Esophagus muscularis mucosa (tissue), 4 donors: ENCODE measurements around the gene DNAH9. TPM values are rescaled to one million over a fixed set of nuclear protein-coding genes. Genes with fewer than 3 reads are reported as not detected.

Source experiments
- DNase-seq: peaks from one replicate; pipeline ENCODE4 v3.0.0-alpha.2; 2017; ENCODE audit errors: extremely low spot score
- H3K27ac ChIP-seq, 4 donors: fragments of 200-600 bp; sonication (generic); replicated peaks in 1 of 4; 1 replicate in 3 of 4; 2 replicates in 1 of 4; pipeline ENCODE4 v1.5.1; 2016 to 2019; ENCODE audit warnings: mild to moderate bottlenecking in 1 of 4
- H3K27me3 ChIP-seq, 4 donors: fragments of 200-600 bp; sonication (generic); one replicate each; pipeline versions ENCODE4 v1.5.1 to v1.6.0; 2016 to 2019
- H3K36me3 ChIP-seq, 4 donors: fragments of 200-600 bp; sonication (generic); one replicate each; pipeline ENCODE4 v1.5.1; 2016 to 2019
- H3K4me1 ChIP-seq, 4 donors: fragments of 200-600 bp; sonication (generic); one replicate each; pipeline ENCODE4 v1.5.1; 2016 to 2019
- H3K4me3 ChIP-seq, 4 donors: fragments of 200-600 bp; sonication (generic); 1 replicate in 2 of 4; 2 replicates in 2 of 4; pipeline ENCODE4 v1.5.1; 2016 to 2019; ENCODE audit warnings: mild to moderate bottlenecking in 4 of 4, moderate library complexity in 1 of 4
- H3K9me3 ChIP-seq, 4 donors: fragments of 200-600 bp; sonication (generic); 1 replicate in 3 of 4; 2 replicates in 1 of 4; pipeline ENCODE4 v1.5.1; 2016 to 2019
- EP300 ChIP-seq: sonication (generic); formaldehyde crosslinking; IDR thresholded peaks from one replicate; pipeline ENCODE4 v1.6.1; 2017; ENCODE audit warnings: antibody characterized with exemption
- POLR2A ChIP-seq: fragments of 450-650 bp; IDR thresholded peaks from one replicate; pipeline ENCODE4 v1.6.1; 2017; ENCODE audit warnings: antibody characterized with exemption, moderate library complexity, mild to moderate bottlenecking, low read depth
- POLR2AphosphoS5 ChIP-seq, 2 donors: sonication (generic); formaldehyde crosslinking; IDR thresholded peaks; one replicate each; pipeline ENCODE4 v1.6.1; 2017; ENCODE audit warnings: antibody characterized with exemption in 2 of 2
- WGBS: methylation state at CpG from one replicate; pipeline ENCODE4 v1.1.5; 2018; 5-methylcytosine and 5-hydroxymethylcytosine counted together
- intact Hi-C: fragments of 100-400 bp; cut with DNase I; formaldehyde crosslinking; loops from one replicate; pipeline ENCODE4 v1.15.1; 2023
- total RNA-seq, 4 donors: library from RNA; depleted of rRNA; stranded (reverse); fragments of >200 nt; gene quantifications; one replicate each; pipeline versions ENCODE4 v1.1.0 to v1.2.1, GENCODE V29; 2016
- TF ChIP-seq, protein P1 (sequence below), 3 experiments: fragments of 200-600 bp in 2 of 3; fragments of 450-650 bp in 1 of 3; sonication (generic) in 2 of 3; IDR thresholded peaks; one replicate each; pipeline ENCODE4 v1.5.1; 2017 to 2019; ENCODE audit warnings: antibody characterized with exemption in 3 of 3, mild to moderate bottlenecking in 2 of 3, moderate library complexity in 1 of 3

Gene DNAH9
- total RNA-seq, 4 donors from 2014 or later, result under 0.01 to 0.92 TPM; not detected in 2

DNA sequence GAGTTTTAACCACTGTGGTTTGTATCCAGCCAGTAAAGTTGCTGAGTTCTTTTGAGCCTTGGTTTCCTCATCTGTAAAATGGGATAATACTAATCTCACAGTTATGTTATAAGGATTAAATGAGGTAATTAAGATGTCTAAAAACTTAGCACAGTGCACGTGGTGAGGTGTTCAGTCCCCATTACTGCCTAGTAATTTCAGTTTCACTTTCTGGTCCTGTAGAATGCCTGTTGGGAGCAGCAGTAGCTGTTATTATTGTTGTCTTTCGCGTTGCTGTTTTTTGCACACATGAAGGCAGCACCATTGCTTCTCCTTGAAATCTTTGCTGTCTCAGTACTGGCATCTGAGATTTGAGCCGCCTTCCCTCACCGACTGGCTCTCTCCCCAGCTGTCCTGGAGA, 182.4 kb downstream of the DNAH9 start:
- no peak for DNase-seq
- H3K27ac ChIP-seq, result no peak overlapping the region
- no peaks in the 10 kb centered on the region for H3K36me3 ChIP-seq
- intact Hi-C loops, result no loop called here
- H3K4me3 ChIP-seq, result no peak overlapping the region
- H3K4me1 ChIP-seq, result no peaks in the 10 kb centered on the region
- WGBS, result 73% methylated on average over 5 of the region's 5 CpGs
- TF ChIP-seq, protein P1, sequence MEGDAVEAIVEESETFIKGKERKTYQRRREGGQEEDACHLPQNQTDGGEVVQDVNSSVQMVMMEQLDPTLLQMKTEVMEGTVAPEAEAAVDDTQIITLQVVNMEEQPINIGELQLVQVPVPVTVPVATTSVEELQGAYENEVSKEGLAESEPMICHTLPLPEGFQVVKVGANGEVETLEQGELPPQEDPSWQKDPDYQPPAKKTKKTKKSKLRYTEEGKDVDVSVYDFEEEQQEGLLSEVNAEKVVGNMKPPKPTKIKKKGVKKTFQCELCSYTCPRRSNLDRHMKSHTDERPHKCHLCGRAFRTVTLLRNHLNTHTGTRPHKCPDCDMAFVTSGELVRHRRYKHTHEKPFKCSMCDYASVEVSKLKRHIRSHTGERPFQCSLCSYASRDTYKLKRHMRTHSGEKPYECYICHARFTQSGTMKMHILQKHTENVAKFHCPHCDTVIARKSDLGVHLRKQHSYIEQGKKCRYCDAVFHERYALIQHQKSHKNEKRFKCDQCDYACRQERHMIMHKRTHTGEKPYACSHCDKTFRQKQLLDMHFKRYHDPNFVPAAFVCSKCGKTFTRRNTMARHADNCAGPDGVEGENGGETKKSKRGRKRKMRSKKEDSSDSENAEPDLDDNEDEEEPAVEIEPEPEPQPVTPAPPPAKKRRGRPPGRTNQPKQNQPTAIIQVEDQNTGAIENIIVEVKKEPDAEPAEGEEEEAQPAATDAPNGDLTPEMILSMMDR (IDR thresholded peaks at IDR 0.05), result no peak
- TF ChIP-seq POLR2AphosphoS5 (IDR thresholded peaks at IDR 0.05), result no peak
- TF ChIP-seq EP300, result no peak
- H3K9me3 ChIP-seq, result no peaks in the 10 kb centered on the region
- H3K27me3 ChIP-seq, result no peaks in the 10 kb centered on the region

DNA sequence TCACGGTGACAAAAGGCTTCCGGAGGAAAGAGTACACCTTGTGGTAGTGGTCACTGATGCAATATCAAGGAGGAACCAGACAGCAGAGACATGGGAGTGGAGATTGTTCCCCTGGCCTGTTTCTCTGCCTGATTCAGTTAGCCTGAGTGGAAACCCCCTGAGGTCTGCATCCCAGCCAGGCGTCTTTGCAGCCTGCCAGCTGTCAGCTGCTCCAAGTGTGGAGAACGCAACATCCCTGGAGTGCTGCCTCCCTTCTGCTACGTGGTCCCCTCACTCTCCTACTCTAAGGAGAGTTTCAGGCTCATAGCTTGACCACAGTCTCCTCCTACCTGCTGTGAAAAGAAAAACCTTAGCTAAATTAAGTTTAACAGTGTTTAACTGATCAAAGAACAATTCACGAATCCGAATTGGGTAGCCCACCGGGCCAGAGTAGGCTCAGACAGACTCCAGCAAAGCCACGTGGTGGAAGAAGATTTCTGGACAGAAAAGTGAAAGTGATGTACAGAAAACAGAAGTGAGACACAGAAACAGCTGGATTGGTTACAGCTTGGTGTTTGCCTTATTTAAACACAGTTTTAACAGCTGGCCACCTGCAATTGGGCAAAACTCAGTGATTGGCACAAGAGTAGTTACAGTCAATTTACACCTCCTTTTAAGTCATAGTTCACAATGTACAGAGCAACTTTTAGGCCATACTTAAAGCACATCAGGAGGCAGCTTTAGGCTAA, 188.6 kb downstream of the DNAH9 start:
- no peaks in the 10 kb centered on the region for H3K4me1 ChIP-seq
- WGBS, result 65% methylated on average over 9 of the region's 9 CpGs
- H3K36me3 ChIP-seq, result no peaks in the 10 kb centered on the region
- DNase-seq, result no peak
- H3K9me3 ChIP-seq, result peaks cover 0 to 14% (median 6%) of the 10 kb centered on the region in 4 donors
- H3K27me3 ChIP-seq, result peaks cover 0 to 2% (median 0%) of the 10 kb centered on the region in 4 donors
- no peak for TF ChIP-seq POLR2AphosphoS5 (IDR thresholded peaks at IDR 0.05)
- TF ChIP-seq, protein P1 (IDR thresholded peaks at IDR 0.05), result no peak
- no peak for TF ChIP-seq POLR2A
- TF ChIP-seq EP300, result no peak
- no peak overlapping the region for H3K4me3 ChIP-seq
- intact Hi-C loops, result no loop called here
- no peak overlapping the region for H3K27ac ChIP-seq

DNA sequence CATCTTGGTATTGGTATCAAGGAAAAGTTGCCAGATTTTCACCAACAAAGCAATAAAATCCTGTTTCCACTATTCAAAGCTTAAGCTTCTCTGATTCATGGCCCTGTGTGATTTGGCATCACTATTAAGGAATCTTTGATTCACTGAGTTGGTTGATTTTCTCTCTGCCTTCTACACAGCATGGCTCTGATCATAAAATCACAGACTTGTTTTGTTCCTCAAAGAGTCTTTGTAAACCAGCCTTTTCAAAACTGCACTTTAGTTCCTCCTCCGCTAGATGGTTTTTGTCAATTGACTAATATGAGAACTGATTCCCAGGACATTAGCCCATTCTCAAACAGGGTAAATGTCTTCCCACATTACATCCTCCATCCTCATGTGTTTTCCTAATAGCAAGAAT, 197.6 kb downstream of the DNAH9 start:
- Histone ChIP-seq H3K4me3 (no peak overlapping the region), H3K9me3 (no peaks in the 10 kb centered on the region), H3K4me1 (no peaks in the 10 kb centered on the region), H3K27ac (no peak overlapping the region), H3K36me3 (no peaks in the 10 kb centered on the region), H3K27me3 (peaks cover 0 to 3% (median 0%) of the 10 kb centered on the region in 4 donors)
- WGBS, result 95% methylated on average over 1 of the region's 1 CpG
- intact Hi-C loops, result no loop called here
- DNase-seq, result peak; percentile 42
- TF ChIP-seq POLR2AphosphoS5 (IDR thresholded peaks at IDR 0.05) (no peak), POLR2A (no peak), EP300 (no peak)
- TF ChIP-seq, protein P1 (IDR thresholded peaks at IDR 0.05), result no peak

DNA sequence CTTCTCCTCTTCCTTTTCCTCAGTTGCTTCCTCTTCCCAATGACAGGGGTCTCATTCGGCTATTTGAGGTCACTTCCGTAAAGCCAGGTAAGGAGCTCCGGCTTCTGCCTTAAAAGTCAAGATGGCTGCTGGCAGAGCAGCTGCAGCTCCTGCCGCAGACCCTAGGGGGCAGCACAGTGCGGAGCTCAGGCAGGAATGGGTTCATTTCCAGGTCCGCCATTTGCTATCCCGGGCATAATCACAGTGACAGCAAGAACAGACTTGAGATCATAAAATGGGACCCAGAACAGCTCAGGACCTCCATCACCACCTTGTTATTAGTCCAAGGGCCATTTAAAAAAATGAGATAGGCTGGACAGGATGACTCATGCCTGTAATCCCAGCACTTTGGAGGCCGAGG, 199.5 kb downstream of the DNAH9 start:
- H3K36me3 ChIP-seq, result no peaks in the 10 kb centered on the region
- H3K27me3 ChIP-seq, result no peaks in the 10 kb centered on the region
- WGBS, result 83% methylated on average over 7 of the region's 8 CpGs
- no peak overlapping the region for H3K4me3 ChIP-seq
- DNase-seq, result no peak
- TF ChIP-seq POLR2A (no peak), POLR2AphosphoS5 (IDR thresholded peaks at IDR 0.05) (no peak), EP300 (no peak)
- TF ChIP-seq, protein P1 (IDR thresholded peaks at IDR 0.05), result no peak
- intact Hi-C loops, result no loop called here
- H3K4me1 ChIP-seq, result no peaks in the 10 kb centered on the region
- no peaks in the 10 kb centered on the region for H3K9me3 ChIP-seq
- no peak overlapping the region for H3K27ac ChIP-seq
